ENCODE results near the gene ATF7. TPM values are rescaled to one million over a fixed set of nuclear protein-coding genes. Genes with fewer than 3 reads are reported as not detected.

The ATF7 gene
- total and polyA plus RNA-seq, 2 of the 4 experiments (the other 2 are of a cell fraction), result 7.0 to 16.3 TPM

DNA sequence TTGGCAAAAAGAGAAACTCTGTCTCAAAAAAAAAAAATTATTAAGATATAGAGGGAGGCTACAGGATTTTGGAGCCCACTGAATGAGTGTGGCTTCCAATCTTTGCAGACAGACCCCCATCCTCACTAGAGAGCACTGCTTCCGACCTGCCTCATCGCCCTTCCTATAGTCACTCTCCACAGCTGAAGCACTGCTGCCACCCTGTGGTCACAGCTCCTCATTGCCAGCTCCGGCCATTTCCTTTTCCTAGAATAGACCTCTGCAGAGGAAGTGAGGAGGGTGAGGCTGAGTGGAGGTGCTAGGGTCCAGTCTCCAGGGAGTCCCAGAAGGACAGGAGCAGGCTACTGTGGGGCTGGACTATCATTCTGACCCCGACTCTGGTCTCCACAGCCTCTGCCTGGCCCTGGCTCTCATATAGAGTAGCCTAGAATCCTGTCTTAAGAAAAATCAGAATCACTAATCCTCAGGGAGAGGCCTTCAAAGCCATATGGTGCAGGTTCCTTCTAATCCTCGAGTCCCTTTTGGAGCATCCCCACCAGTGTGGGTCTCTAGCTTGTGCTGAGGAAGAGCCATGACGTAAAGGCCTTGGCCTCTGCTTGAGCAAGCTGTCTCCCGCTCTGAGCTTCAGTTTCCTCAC, 117.5 kb downstream of the ATF7 start (continued):
- TF ChIP-seq MAZ (IDR thresholded peaks at IDR 0.05; ENCODE audit: borderline replicate concordance, low read depth, low read length), result no peak

DNA sequence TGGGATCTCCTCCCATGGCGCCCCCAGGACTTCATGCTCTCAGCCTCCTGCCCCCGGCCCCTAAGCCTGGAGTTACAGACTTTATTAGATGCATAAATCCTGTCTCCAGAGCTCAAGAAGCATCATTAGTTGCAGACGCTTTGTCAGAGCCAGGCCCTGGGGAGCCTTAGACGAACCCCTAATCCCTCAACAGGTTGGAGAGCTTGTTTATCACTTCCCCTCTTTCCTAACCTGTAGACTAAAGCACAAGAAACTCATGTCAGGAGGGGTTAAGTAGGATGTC, 118.6 kb downstream of the ATF7 start:
- intact Hi-C loops (cut with micrococcal nuclease), result loop anchor here (5.0 kb wide), 1 partner anchor 295 kb away; no protein-coding TSS in a partner anchor
- POLR2A ChIA-PET (ENCODE audit: unreplicated experiment), result no interaction called here
- TF ChIP-seq SMC3 (IDR thresholded peaks at IDR 0.05; ENCODE audit: low read depth, low read length) (no peak), POLR2A (IDR thresholded peaks at IDR 0.05; ENCODE audit: low read depth, low read length) (no peak), MAZ (IDR thresholded peaks at IDR 0.05; ENCODE audit: borderline replicate concordance, low read depth, low read length) (no peak), RAD21 (IDR thresholded peaks at IDR 0.05; ENCODE audit: low read length) (no peak), RCOR1 (IDR thresholded peaks at IDR 0.05; ENCODE audit: insufficient replicate concordance, low read length) (no peak), MAFK (IDR thresholded peaks at IDR 0.05; ENCODE audit: low read depth, low read length) (no peak), CHD1 (IDR thresholded peaks at IDR 0.05; ENCODE audit: low read depth, low read length) (no peak), NFE2L2 (IDR thresholded peaks at IDR 0.05; ENCODE audit: low read depth, low read length) (no peak), RFX5 (IDR thresholded peaks at IDR 0.05; ENCODE audit: low read depth, low read length) (no peak), ELK1 (IDR thresholded peaks at IDR 0.05; ENCODE audit: borderline replicate concordance, low read depth, low read length) (no peak), MXI1 (IDR thresholded peaks at IDR 0.05; ENCODE audit: borderline replicate concordance, low read depth, low read length) (no peak), CEBPB (IDR thresholded peaks at IDR 0.05; ENCODE audit: low read depth, low read length) (no peak)
- TF ChIP-seq, protein P1, sequence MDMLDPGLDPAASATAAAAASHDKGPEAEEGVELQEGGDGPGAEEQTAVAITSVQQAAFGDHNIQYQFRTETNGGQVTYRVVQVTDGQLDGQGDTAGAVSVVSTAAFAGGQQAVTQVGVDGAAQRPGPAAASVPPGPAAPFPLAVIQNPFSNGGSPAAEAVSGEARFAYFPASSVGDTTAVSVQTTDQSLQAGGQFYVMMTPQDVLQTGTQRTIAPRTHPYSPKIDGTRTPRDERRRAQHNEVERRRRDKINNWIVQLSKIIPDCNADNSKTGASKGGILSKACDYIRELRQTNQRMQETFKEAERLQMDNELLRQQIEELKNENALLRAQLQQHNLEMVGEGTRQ (IDR thresholded peaks at IDR 0.05; ENCODE audit: low read depth, low read length), result no peak
- TF ChIP-seq, protein P2, sequence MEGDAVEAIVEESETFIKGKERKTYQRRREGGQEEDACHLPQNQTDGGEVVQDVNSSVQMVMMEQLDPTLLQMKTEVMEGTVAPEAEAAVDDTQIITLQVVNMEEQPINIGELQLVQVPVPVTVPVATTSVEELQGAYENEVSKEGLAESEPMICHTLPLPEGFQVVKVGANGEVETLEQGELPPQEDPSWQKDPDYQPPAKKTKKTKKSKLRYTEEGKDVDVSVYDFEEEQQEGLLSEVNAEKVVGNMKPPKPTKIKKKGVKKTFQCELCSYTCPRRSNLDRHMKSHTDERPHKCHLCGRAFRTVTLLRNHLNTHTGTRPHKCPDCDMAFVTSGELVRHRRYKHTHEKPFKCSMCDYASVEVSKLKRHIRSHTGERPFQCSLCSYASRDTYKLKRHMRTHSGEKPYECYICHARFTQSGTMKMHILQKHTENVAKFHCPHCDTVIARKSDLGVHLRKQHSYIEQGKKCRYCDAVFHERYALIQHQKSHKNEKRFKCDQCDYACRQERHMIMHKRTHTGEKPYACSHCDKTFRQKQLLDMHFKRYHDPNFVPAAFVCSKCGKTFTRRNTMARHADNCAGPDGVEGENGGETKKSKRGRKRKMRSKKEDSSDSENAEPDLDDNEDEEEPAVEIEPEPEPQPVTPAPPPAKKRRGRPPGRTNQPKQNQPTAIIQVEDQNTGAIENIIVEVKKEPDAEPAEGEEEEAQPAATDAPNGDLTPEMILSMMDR (conservative IDR thresholded peaks at IDR 0.05; ENCODE audit: low read depth, low read length), result no peak

More for the DNA sequence above, 118.6 kb downstream of the ATF7 start:
- Histone ChIP-seq H3K18ac (ENCODE audit: low read depth, low read length) (no peak overlapping the region), H3K36me3 (ENCODE audit: control insufficient read depth, insufficient read depth, low read length) (peaks cover 41% of the 10 kb centered on the region), H3K9me3 (ENCODE audit: control insufficient read depth, insufficient read depth, low read length) (no peaks in the 10 kb centered on the region), H2BK5ac (ENCODE audit: low read depth, low read length, poor library complexity, severe bottlenecking) (no peak overlapping the region), H2AFZ (replicated peaks; ENCODE audit: low read length, poor library complexity) (no peak overlapping the region), H2AK5ac (ENCODE audit: low read depth, low read length) (no peak overlapping the region), H4K20me1 (ENCODE audit: insufficient read depth, low read length) (no peaks in the 10 kb centered on the region), H4K91ac (ENCODE audit: insufficient read depth, low read depth, low read length) (no peak overlapping the region), H3K79me1 (ENCODE audit: low read depth in 1 of 2, low read length in 2 of 2) (peaks cover 0 to 33% of the 10 kb centered on the region in 2 experiments; a peak in 2 of 4 replicates), H2BK20ac (ENCODE audit: low read depth, low read length) (no peak overlapping the region), H3K23ac (ENCODE audit: low read depth, low read length) (no peak overlapping the region), H3K9ac (ENCODE audit: low read depth, low read length) (no peak overlapping the region), H2BK15ac (ENCODE audit: low read depth, low read length) (no peak overlapping the region), H3K27ac (ENCODE audit: insufficient read depth, low read length) (no peak overlapping the region), H3K9me1 (ENCODE audit: insufficient read depth, low read length) (no peaks in the 10 kb centered on the region), H3K56ac (ENCODE audit: extremely low read depth, insufficient read depth, low read length) (no peak overlapping the region), H3K4me2 (ENCODE audit: low read depth, low read length) (no peak overlapping the region), H3K4me1 (ENCODE audit: control insufficient read depth, insufficient read depth, low read length) (no peaks in the 10 kb centered on the region), H3K4me3 (ENCODE audit: insufficient read depth, low read depth, low read length) (no peak overlapping the region), H3K27me3 (ENCODE audit: control insufficient read depth, insufficient read depth, low read length) (no peaks in the 10 kb centered on the region), H2AK9ac (replicated peaks; ENCODE audit: low read depth, low read length, poor library complexity) (no peak overlapping the region), H4K5ac (ENCODE audit: low read depth, low read length) (no peak overlapping the region), H3K4ac (ENCODE audit: low read depth, low read length) (no peak overlapping the region), H4K8ac (ENCODE audit: low read depth in 2 of 2, low read length in 2 of 2) (no peak overlapping the region), H3K14ac (replicated peaks; ENCODE audit: low read depth, low read length) (no peak overlapping the region), H2BK120ac (ENCODE audit: low read depth, low read length) (no peak overlapping the region)
- CTCF ChIA-PET, result interaction anchor here (1.9 kb wide), 1 partner anchor 186 kb away, joined by 7 read pairs; the partner anchor contains the start of gene AAAS
- DNase-seq, result no peak
- no TSS peak for BruUV-seq (replicated peaks)
- in situ Hi-C loops (cut with MboI; ENCODE audit: low sequenced_read_pairs), result loop anchor here (10.0 kb wide), 1 partner anchor 183 kb away; the partner anchor contains the start of gene AAAS
- no peak for ATAC-seq (ENCODE audit: low read depth)
- WGBS, 2 experiments (ENCODE audit: extremely low coverage in 2 of 2, insufficient read length in 1 of 2), result 80% methylated on average over 1 of the region's 4 CpGs; no CpG with 5 or more reads in 1 of the 2 experiments
- dilution Hi-C loops (cut with HindIII; ENCODE audit: low sequenced_read_pairs, unreplicated experiment), result no loop called here

Data from IMR-90 (cell line).